ENCODE measurements around the gene CTDNEP1.
"Not testable (repeated sequence)": the region's sequence is repeated elsewhere in the genome, so short reads cannot be mapped to it uniquely, and the experiment has no call there.

CTDNEP1 gene

DNA sequence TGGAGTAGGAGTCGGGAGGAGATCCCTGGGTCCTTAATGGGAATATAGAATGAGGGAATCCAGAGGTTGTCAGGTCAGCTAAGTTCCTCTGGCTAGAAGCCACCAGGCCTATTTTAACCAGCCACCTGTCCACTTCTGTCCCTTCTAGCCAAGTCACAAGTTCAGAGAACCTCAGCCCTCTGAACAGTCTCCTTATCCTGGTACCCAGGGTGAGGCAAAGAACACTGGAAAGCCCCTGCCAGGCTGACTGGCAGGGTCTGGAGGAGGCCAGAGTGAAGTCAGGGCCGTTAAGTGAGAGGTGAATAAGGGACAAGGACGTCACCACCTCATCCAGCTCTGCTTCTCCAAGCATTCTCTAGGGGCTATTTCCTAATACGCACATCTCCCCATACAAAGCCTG, 2.7 kb downstream of the CTDNEP1 start:
- DNase-seq (ENCODE audit: low read depth in 2 of 2), result no peak

- DNase-seq (ENCODE audit: low read depth in 2 of 2), result no peak
Observed at GRCh38 chr17:7246779-7247178, 4.8 kb downstream of the CTDNEP1 start.

- DNase-seq (ENCODE audit: low read depth in 2 of 2), result not testable (repeated sequence)
Observed at GRCh38 chr17:7243838-7244237, 7.7 kb downstream of the CTDNEP1 start.

GRCh38 chr17:7243453-7243729, 8.1 kb downstream of the CTDNEP1 start:
- no peak for DNase-seq (ENCODE audit: low read depth in 2 of 2)

- DNase-seq (ENCODE audit: low read depth in 2 of 2), result peak; percentile 85 to 90
Observed at GRCh38 chr17:7242717-7243452, 8.6 kb downstream of the CTDNEP1 start.

DNA sequence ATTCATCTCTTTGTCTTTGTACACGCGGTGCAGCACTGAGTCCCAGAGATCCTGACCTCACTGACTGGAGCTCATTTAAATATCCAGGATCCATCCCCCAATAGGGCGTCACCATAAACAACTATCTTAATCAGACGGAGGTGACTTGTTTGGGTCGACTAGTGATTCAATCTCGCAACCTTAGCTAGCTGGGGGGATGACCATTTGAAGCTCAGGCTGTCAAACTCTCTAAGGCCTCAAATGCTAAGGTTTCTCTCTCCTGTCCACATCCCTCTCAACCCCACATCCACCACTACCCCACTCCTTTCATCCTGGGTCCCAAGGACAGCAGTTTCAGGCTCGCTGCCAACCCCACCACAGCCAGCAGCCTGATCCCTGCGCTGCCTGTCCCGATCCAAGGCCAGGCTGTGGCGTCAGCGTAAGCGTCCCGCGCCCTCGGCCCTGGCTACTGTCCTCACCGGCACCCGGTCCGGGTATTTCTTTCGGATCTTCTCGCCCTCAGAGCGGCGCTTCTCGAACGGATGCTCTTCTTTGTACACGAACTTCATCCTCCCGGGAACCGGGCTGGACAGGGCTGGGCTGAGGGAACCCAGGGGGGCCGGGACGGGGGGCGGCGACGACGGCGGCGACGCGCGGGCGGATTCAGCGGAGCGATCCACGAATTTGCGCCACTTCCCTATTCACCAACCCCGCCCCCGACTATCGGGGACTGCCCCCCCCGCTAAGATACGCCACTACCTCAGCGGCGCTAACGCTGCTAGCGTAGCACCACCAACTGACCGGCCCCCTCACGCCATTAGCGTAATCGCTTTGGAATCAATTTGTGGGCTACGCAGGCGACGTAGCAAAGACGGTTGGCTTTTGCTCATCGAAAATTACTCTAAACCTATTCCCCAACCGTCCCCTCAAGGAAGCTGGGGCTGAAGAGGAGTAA, 9.5 kb downstream of the CTDNEP1 start, which contains the start of gene GABARAP:
Gene GABARAP (minus strand): TSS at position 667 of the 934 bp plus-strand sequence. CDS start 119 bp downstream, at position 548.
- DNase-seq (ENCODE audit: low read depth in 2 of 2), result peak; percentile 90 to 97

GRCh38 chr17:7241090-7241733, 10.3 kb downstream of the CTDNEP1 start:
- no peak for DNase-seq (ENCODE audit: low read depth in 2 of 2)

DNA sequence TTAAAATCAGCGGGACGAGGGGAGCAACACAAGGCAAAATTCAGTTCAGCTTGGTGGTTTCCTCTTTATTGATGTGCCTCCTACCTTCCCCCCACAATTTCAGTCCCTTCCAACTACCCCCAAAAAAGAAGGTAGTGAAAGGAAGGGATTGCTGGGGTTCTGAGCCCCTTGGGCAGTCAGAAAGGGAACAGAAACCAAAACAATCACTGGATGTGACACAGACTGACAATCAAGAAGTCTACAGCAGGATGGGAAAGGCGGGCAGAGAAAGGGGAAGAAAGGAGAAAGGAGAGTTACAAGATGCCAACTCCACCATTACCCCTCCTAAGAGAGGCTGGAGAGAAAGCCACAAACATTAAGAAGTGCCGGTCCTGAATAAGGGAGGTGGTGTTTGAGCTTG, 11.2 kb downstream of the CTDNEP1 start:
- no peak for DNase-seq (ENCODE audit: low read depth in 2 of 2)

- DNase-seq (ENCODE audit: low read depth in 2 of 2), result peak; percentile 95 to 96
Observed at GRCh38 chr17:7239091-7240027, 12.2 kb downstream of the CTDNEP1 start, which contains the start of gene PHF23. PHF23 (minus strand) TSS chr17:7239457; CDS start chr17:7239279, 178 bp downstream.

GRCh38 chr17:7238420-7239090, 13.0 kb downstream of the CTDNEP1 start:
- DNase-seq (ENCODE audit: low read depth in 2 of 2), result peak in 1 of 2 donors; percentile 31

- DNase-seq (ENCODE audit: low read depth in 2 of 2), result peak; percentile 81 to 89
Observed at GRCh38 chr17:7237761-7238419, 13.6 kb downstream of the CTDNEP1 start.

GRCh38 chr17:7237266-7237760, 14.2 kb downstream of the CTDNEP1 start:
- DNase-seq (ENCODE audit: low read depth in 2 of 2), result no peak

GRCh38 chr17:7236808-7237207, 14.7 kb downstream of the CTDNEP1 start:
- DNase-seq (ENCODE audit: low read depth in 2 of 2), result no peak

DNA sequence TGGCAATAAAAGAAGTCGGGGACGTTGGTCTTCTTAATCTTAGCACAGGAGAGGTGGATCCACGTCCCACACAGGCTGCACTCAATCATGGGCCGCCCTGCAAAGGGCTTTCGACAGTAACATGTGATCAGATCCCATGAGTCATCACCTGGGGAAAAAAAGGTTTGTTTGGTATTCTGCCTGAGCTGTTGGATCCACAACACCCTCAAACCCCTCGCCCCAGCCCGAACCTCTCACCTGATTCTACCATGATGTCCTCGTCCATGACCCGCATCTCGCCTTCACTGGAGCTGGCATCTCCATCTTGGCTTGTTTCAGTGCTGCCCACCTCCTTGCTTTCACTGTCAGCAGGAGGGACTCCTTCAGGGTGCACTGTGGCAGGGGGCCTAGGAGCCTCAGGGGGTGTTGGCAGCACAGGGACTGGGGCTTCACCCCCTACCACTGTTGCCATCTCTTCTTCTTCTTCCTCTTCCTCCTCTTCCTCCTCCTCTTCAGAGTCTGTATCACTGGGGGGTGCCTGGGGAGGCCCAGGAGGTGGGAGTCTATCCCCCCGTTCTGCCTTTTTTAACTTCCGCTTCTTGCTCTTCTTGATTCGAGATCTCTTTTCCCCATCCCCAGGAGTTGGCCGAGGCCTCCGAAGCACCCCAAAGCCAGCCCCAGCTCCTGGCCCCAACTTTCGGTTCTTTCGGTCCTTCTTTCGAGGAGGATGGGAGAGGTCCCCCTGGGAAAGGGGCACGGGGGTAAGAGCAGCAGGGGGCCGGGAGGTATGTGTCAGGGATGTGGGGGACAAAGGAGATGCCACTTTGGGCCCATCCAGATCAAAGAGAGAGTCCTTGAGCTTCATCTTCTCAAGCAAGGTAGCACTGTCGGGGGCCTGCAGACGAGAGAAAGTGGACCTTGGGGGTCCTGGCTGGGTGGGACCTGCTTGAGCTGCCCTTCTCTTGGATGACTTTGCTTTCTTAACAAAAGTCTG, 15.6 kb downstream of the CTDNEP1 start:
- no peak for DNase-seq (ENCODE audit: low read depth in 2 of 2)

DNA sequence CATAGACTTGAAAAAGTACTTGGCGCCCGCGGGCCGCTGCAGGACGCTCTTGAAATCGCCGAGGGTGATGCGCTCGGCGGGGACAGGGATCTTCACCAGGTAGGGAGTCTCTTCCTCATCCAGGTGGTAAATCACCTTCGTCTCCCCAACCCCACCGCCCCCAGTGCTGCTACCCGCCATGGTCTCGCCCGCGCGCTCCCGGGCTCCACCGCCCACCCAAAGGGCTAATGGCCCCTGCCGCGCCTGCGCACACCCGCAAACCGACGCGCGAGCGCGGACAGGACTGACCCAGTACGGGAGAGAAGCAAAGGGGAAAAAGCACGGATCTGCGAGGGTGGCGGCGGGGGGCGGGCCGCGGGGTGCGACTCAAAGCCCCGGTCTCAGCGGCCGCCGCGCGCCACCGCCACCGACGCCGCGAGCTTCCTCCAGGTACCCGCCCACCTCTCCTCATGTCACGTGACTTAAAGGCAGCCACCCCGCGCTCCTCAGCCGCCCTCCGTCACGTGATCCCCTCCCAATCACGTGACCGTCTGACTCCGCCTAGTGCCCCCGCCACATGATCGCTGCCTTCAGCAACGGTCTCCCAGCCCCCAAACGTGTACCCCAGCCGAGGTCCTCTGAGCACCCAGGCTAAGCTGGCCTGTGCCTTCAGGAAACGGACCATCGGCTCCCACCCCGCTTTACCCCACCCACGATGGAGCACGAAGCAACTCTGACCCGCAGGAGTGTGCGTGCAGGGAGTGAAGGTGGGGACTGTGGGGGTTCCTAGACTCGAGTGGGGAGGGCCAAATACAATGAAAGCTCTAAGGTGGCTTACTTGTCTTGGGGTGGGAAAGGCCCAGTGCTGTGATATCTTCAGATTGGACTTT, 17.2 kb downstream of the CTDNEP1 start, which contains the start of gene DVL2:
Gene DVL2 (minus strand): TSS at position 435 of the 869 bp plus-strand sequence. CDS start 255 bp downstream, at position 180.
- DNase-seq (ENCODE audit: low read depth in 2 of 2), result peak; percentile 92 to 93

DNA sequence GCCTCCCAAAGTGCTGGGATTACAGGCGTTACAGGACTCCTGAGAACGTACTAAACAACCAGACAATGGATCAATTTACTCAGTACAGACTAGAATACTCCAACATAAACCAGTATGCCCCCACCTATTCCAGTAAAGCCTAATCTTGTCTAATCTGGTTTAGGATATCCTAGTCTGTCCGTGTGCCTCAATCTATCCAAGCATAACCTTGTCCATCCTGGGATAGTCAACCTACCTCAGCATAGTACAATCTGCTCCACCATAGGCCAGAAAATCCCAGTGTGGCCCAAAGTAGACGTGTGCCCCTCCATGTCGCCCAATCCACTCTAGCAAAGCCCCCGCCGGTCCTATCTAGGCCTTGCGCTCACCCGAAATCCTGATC, 17.8 kb downstream of the CTDNEP1 start:
- no peak for DNase-seq (ENCODE audit: low read depth in 2 of 2)

GRCh38 chr17:7232114-7232513, 19.4 kb downstream of the CTDNEP1 start:
- no peak for DNase-seq (ENCODE audit: low read depth in 2 of 2)

GRCh38 chr17:7229504-7229903, 22.0 kb downstream of the CTDNEP1 start:
- DNase-seq (ENCODE audit: low read depth in 2 of 2), result no peak
